Measurements from ENCODE around the gene KLF5. TPM values are rescaled to one million over a fixed set of nuclear protein-coding genes. Genes with fewer than 3 reads are reported as not detected.
A peak's percentile ranks its signal among the peaks of the same experiment; 100 is the strongest.

Gene KLF5
- total RNA-seq, 1 donor from 2014 or later: 1.0 TPM

DNA sequence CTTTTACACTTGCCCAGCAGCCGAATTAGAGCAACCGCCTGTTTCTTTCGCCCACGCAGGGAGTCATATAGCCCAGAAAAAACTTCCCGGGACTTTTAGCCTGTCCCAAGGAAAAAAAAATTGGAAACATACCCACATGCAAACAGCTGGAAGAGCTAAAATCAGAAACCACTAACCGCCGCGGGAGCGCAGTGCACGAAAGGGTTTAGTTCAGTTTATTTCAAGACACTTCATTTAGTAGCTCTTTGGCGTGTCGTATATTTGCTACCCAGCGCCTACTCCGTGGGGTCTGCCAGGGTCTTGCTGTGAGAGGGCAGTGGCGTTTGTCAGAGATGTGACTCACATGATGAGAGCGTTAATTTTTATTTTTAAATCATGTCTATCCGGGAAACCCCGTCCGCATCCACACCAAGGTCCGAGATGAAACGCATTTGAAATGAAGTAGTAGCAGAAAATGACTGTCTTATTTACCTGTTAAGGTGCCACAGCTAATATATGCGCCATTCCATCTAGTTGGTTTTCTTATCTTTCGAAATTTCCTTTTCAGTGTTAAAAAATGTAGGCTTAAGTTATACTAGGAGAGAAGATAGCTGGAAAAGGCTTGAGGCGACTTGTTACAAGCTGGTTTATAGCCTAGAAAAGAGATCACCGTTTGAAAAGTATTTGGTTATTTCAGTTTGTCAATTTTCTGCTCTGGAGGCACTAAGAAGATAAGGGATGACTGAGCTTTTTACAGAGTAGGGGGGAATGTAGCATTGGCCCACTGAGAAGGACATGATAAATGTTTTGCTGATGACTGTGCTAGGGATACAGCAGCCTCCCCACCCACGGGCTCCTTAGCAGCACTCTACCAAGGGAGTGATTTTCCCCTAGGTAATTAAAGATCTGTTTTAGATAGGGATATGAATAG lies 1.7 kb downstream of the KLF5 start:
- DNase-seq: peak; percentile 47

DNA sequence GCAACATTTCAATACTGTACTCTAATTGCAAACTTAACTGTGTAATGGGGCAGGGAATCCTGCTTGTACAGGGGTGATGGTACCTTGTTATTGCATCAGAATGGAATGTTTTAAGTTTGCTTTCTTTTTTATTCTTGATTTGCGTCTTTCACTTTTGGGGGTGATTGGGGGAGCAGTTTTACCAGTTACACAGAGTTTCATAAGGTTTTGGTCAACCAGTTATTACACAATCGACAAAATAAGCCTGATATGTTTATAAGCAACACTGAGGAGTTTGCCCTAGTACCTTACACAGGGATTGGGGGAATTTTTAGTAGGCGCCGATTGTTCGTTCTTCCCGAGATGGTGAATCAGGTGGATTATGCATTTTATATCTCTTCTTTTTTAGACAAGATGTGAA lies 2.7 kb downstream of the KLF5 start:
- no peak for DNase-seq

DNA sequence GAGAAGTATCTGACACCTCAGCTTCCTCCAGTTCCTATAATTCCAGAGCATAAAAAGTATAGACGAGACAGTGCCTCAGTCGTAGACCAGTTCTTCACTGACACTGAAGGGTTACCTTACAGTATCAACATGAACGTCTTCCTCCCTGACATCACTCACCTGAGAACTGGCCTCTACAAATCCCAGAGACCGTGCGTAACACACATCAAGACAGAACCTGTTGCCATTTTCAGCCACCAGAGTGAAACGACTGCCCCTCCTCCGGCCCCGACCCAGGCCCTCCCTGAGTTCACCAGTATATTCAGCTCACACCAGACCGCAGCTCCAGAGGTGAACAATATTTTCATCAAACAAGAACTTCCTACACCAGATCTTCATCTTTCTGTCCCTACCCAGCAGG lies 3.1 kb downstream of the KLF5 start:
- DNase-seq: no peak

DNA sequence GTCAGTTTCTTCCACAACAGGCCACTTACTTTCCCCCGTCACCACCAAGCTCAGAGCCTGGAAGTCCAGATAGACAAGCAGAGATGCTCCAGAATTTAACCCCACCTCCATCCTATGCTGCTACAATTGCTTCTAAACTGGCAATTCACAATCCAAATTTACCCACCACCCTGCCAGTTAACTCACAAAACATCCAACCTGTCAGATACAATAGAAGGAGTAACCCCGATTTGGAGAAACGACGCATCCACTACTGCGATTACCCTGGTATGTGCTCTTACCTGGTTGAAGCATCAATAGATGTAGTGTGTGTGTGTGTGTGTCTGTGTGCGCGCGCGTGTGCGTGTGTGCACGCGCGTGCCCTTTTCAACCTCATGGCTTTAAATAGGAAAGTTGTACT lies 3.7 kb downstream of the KLF5 start:
- DNase-seq: no peak

DNA sequence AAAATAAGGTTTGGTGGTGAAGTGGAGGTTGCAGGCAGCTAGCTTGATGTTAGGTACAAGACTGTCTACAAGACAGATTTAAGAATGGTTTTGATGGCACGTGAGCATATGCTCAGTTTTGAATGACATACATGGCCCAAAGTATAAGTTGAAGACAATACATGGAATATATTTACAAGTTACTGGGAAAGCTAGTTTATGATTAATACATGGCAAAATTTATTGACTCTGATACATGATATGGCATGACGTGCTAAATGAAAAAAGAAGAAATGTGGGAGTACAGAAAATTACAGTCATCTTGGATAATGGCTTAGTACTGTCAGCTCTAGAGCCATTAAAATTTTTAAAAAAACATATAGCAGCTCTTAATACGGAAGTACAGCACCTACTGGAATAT lies 4.4 kb downstream of the KLF5 start:
- no peak for DNase-seq

DNA sequence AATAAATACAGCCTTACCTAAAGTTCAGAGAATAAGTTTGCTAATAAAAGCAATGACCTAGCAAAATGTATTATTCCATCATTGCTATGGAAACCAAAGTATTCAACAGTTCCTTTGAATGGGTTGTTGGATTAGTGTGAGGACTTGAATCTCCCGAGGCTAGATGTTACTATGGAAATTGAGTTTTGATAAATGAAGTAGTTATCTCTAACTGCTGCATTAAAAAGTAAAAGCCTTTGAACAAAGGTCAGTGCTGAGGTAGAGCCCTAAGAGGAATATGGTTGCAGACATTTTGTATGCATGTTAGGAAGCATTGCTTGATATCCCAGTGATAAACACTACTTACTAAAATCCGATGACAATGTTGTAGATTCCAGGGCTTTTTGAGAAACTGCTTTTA lies 6.2 kb downstream of the KLF5 start:
- DNase-seq: no peak

DNA sequence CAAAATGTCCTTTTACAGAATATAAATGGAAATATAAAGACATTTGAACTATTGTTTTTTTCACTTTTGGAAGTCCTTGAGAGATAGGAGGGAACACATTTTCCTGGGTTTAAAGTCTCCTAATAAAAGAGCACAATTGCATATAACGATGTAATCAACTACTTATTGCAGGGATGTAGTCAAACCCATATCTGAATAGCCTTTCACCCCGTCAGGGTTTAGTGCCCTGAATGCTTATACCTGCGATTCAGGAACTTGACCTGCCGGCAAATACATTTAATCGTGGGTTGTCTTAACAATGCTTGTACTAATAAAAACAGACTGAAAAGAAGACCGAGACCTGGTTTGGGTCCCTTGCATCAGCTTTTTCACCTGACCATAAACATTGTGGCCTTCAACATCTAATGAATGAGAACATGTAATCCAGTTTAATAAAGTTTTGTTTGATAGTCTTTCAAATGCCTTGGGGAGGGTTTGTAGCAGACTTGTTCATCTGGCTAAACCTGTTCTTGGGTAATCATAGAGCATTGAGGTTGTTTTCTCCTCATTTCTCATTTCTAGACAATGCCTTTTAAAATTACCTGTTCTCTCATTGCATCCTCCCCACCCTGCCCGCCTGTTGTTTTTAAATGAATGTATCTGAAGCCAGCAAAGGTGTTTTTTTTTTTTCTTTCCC lies 7.0 kb downstream of the KLF5 start:
- no peak for DNase-seq

DNA sequence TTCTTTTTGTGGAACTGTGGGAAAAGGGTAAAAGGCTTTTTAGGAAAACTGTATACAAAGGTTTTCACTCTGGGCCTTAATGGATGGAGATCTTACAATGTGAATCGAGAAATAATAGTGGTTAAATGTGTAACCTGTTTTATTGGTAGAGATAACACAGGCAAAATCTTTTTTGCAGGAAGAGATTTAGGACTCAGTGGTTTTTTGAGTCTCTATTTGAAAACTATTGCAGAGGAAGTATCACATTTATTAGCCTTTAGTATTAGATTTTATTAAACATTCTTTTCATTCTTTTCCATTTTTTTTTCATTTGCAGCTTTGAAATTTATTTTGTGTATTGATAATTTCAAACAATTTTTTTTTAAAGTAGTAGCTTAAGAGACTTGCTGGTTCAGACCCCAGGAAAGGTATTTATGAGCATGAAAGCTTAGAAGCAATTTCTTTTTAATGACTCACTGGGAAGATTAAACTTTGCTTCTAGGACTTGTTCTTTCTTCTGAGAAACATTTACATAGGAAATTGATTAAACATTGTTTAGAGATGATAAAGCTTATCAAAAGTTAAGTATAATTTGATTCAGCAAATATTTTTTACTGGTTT lies 10.5 kb downstream of the KLF5 start:
- no peak for DNase-seq

DNA sequence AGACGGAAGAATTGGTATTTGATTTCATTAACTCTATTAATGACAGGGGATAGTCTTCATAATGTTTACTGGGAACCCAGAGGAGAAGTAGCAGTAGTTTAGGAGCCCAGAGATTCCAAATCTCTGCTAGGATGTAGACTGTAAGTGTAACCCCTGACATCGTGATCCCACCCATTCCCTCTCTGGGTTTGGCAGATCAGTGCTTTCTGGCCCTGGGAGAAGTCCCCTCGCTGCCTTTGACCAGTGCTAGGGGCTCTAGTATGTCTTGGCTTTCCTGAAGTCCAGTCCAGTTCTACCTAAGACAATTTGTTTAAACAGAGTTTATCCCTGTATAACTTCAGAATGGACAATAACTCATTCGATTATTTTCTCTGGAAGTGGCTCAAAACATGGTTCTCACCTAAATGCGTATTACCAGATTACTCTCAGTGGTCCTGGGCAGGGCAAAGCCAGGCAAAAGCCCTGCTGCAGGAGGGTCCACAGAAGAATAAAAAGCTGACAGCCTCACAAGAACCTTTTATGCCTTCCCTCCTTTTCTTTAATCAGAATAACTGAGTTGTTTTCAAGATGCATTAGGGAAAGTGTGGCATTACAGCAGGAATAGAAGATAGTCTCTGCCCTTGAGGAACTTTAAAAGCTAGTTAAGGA lies 11.8 kb downstream of the KLF5 start:
- no peak for DNase-seq

DNA sequence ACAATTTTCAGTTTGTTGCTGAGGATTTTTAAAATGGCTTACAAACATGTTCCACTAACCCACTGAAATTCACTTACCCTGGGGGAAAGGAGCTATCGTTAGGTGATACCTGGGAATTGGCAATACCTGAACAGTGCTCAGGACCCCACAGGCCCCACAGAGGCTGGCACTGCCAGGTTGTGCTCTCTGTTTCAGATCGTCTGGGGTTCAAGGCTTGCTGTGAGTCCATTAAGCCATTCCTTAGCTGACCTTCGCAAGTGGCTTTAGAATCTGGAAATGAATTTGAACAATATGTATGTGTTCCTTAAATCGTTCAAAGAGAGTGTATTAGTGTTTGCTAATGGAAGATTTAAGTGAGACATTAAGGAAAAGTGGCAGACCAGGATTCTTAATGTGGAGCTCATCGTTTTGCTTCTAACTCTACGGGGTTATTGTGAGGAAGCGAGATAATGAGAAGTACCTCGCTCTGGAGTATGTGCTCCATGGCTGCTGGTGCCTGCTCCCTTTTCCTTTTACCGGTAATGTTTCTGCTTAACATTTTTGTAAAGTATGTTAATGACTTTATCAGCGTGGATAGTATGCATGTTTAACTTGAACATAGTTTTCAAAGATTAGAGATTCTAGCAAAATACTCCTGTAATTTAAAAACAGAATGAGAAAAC lies 13.6 kb downstream of the KLF5 start:
- no peak for DNase-seq

DNA sequence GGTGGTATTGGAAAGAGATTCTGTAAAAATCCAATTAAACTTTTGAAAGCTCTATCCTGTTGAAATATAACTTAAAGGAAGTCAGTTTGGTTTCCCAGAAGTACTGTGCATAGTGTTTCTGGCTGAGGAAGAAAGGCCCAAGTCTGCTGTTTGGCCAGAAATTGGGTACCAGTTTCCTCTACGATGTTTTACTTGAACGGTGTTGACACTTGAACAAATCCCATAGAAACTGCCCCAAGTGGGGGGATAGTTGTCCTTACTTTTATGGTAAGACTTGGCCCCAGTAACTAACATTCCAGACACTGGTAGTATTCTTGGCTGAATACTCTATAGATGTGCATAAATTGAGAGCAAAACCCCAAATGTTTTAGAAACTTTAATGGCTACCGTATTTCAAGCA lies 14.2 kb downstream of the KLF5 start:
- no peak for DNase-seq

DNA sequence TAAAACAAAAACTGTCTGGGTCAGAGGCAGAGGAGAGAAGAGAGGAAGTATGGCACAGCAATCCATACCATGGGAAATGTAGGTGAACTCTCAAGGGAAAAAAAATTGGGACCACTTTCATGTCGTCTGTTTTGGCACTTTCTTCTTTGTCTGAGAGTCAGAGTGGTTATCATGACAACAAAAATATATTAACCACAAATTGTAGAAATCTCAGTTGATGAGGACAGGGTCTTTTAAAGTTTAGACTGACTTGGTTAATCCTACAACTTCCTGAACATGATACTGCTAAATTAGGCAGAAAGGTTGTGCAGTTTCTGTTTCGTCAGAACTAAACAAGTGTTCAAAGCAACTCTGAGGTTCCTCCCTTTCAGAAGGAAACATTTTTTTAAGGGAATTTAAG lies 15.2 kb downstream of the KLF5 start:
- no peak for DNase-seq

DNA sequence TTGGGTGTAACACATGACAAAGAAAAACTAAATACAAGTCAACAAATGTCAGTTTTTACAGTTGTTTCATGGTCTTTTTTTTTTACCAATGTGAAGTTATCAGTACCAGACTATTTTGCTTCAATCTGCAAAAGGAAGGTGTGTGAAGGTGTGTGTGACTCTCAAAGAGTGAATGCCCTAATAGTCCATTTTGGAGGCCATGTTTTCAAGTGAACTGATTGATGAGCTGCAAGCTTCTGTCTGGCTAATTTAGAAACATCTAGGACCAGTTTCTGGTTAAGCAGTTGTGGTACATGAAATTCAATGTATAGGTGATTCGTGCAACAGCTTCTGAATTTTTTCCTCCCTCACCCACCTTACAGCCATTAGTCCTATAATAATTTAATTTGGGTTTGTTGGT lies 16.1 kb downstream of the KLF5 start:
- DNase-seq: no peak

DNA sequence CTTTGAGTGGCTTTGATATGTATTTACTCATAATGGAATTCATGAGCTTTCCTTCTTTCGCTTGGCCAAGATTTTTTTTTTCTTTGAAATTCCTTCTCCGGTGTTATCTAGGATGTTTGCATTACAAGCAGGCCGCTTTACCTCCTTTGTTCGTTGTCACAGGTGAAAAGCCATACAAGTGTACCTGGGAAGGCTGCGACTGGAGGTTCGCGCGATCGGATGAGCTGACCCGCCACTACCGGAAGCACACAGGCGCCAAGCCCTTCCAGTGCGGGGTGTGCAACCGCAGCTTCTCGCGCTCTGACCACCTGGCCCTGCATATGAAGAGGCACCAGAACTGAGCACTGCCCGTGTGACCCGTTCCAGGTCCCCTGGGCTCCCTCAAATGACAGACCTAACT lies 16.7 kb downstream of the KLF5 start:
- no peak for DNase-seq

DNA sequence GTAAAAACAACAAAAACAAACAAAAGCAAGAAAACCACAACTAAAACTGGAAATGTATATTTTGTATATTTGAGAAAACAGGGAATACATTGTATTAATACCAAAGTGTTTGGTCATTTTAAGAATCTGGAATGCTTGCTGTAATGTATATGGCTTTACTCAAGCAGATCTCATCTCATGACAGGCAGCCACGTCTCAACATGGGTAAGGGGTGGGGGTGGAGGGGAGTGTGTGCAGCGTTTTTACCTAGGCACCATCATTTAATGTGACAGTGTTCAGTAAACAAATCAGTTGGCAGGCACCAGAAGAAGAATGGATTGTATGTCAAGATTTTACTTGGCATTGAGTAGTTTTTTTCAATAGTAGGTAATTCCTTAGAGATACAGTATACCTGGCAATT lies 17.1 kb downstream of the KLF5 start:
- no peak for DNase-seq

DNA sequence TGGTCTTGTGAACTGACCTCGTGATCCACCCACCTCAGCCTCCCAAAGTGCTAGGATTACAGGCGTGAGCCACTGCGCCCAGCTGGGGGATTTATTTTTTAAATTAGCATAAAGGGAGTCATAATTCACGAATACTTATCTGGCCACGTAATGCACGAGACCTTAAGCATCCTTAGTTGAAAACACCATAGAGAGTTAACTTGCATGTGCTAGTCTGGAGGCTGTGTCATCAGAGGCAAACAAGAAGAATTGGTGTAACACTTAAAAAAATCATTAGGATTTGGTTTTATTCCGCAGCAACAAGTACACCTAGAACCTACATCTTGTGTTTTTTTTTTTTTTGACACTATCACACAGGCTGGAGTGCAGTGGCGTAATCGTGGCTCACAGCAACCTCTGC lies 19.1 kb downstream of the KLF5 start:
- DNase-seq: no peak

DNA sequence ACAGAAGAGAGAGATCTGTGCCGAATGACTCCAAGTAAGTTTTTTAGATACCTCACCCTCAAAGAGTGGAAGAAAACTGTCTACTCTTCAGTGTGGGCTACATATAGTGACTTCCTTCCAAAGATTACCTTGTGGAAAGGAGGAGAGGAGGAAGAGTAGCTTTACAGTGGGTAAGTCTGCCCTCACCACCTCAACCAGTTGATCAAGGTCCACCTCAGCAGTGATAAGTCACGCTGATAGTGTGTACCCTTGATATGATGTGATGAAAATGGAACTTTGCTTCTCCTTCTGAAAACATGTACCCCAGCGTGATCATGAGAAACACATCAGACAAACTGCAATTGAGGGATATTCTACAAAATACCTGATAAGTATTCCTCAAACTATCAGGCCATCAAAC lies 20.6 kb downstream of the KLF5 start:
- DNase-seq: no peak

DNA sequence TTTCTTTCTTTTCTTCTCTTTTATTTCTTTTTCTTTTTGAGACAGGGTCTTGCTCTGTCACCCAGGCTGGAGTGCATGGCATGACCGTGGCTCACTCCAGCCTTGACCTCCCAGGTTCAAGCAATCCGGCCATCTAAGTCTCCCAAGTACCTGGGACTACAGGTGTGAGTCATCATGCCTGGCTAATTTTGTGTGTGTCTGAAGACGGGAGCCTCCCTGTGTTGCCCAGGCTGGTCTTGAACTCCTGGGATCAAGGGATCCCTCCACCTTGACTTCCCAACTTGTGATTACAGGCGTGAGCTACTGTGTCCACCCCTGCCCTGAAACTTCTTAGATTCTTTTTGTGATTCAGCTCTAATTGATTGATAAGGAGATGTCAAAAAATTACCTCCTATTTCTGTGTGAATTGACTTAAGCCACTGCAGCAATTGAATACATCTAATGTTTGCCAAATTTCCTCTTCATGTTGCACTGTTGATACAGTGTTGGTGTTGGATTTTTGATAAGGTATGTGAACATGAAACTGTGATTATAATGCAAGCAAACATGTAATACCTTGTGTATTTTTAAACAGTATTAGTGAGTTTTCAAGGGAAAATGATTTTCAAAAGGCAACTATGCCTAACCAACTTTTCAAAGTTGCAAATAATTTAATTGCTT lies 22.6 kb downstream of the KLF5 start:
- no peak for DNase-seq

DNA sequence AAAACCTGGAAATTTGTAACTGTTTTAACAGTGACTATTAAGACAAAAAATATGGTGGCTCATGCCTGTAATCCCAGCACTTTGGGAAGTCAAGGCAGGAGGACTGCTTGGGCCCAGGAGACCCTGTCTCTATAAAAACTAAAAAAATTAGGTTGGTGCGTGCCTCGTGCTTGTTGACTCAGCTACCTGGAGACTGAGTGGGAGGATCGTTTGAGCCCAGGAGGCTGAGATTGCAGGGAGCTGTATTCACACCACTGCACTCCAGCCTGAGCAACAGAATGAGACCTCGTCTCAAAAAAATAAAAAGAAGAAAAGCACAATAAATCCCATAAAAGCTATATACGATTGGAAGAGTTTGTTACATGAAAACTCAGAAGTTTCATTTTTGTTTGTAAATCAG lies 23.7 kb downstream of the KLF5 start:
- no peak for DNase-seq

DNA sequence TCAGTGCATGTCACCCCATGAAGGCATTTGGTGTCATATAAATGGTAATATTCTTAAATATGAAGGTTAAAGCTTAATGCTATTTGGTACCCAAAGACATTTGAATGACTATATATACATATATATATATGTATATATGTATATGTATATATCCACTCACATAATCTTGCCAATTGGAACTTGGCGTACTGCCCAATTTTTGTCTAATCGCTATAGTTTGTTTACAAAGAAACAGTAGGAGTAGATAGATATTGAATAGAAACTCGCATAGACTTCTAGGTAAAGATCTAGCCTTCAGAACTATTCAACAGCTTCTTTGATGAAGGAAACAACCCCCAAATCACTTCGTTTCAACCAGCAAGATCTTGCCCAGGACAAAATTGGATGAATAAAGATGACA lies 24.1 kb downstream of the KLF5 start:
- no peak for DNase-seq

DNA sequence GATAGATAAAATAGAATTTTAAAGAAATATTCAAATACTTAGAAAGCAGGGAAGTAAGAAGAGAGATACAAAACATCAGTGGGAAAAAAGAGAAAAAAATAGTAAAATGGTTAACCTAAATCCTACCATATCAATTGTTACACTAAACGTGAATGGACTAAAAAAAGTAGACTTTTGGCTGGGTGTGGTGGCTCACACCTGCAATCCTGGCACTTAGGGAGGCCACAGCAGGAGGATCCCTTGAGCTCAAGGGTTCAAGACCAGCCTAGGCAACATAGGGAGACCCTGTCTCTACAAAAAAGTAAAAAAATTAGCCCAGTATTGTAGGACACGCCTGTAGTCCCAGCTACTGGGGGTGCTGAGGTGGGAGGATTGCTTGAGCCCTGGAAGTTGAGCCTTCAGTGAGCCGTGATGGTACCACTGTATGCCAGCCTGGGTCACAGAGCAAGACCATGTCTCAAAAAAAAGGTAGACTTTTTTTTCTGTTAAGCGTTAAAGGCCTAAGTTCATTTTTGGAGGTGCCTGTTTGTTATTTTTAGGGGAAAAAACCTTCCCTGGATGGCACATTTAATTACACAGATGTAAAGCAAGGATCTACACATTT lies 29.6 kb downstream of the KLF5 start:
- no peak for DNase-seq

DNA sequence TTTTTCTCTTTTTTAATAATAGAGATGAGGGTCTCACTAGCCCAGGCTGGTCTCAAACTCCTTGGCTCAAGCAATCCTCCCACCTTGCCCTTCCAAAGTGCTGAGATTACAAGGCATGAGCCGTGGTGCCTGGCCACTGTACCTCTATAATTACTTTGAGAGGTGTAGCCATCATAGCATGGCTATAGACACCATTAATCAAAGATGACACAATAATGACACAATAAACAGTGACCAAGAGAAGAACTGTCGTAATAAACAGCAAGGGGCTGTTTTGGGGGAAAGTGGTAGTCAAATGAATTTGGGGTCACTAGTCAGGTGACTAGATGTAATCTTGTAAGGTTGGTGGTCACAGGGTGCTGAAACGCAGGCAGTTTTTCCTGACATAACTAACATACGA lies 30.4 kb downstream of the KLF5 start:
- no peak for DNase-seq
